Cardiac muscle cell (in vitro differentiated cells and primary cell): Measurements from ENCODE around the gene SERTM1. TPM values are rescaled to one million over a fixed set of nuclear protein-coding genes. Genes with fewer than 3 reads are reported as not detected.
A peak's percentile ranks its signal among the peaks of the same experiment; 100 is the strongest.

Experiments used
- DNase-seq, 2 donors: peaks; one replicate each; pipeline versions ENCODE4 v3.0.0 to v3.0.0-alpha.2; 2010 to 2017; ENCODE audit warnings: low read depth in 1 of 2, low spot score in 1 of 2
- H3K27ac ChIP-seq: fragments of 200-600 bp; sonication (generic); 2 replicates; pipeline ENCODE4 v1.5.1; 2016
- H3K27me3 ChIP-seq: fragments of 200-600 bp; sonication (generic); 2 replicates; pipeline ENCODE4 v1.6.0; 2016; ENCODE audit warnings: control low read depth
- H3K36me3 ChIP-seq: fragments of 200-600 bp; sonication (generic); 2 replicates; pipeline ENCODE4 v1.5.1; 2016; ENCODE audit warnings: control low read depth
- H3K4me1 ChIP-seq: fragments of 200-600 bp; sonication (generic); 2 replicates; pipeline ENCODE4 v1.8.1; 2017; ENCODE audit warnings: low read depth, mild to moderate bottlenecking, mixed run types
- H3K4me3 ChIP-seq: fragments of 200-600 bp; sonication (generic); 2 replicates; pipeline ENCODE4 v1.5.1; 2016; ENCODE audit warnings: mild to moderate bottlenecking
- H3K9me3 ChIP-seq: fragments of 200-600 bp; sonication (generic); 2 replicates; pipeline ENCODE4 v1.5.1; 2017; ENCODE audit warnings: low read depth, mild to moderate bottlenecking, control low read depth
- CTCF ChIP-seq: IDR thresholded peaks from 2 replicates; pipeline ENCODE4 v1.5.1; 2012; ENCODE audit warnings: low read depth, mild to moderate bottlenecking, low read length
- polyA plus RNA-seq: library from polyadenylated mRNA; unstranded; fragments of >200 nt; fragmentation: Nextera tagmentation; extraction: Ambion mirVana; gene quantifications from 2 replicates; pipeline ENCODE4 v1.2.1, GENCODE V29; 2016
- total RNA-seq: library from RNA; depleted of rRNA; stranded (reverse); fragments of >200 nt; gene quantifications from 2 replicates; pipeline ENCODE4 v1.2.3, GENCODE V29; 2016

Gene SERTM1
- total and polyA plus RNA-seq, 2 experiments from 2014 or later = 0.12 to 0.78 TPM

GRCh38 chr13:36685927-36686326 is 12.1 kb downstream of the SERTM1 start:
- peaks cover 2% of the 10 kb centered on the region for H3K27me3 ChIP-seq
- peak in 1 of 2 donors; percentile 18 for DNase-seq

GRCh38 chr13:36696410-36697010 is 22.7 kb downstream of the SERTM1 start:
- Histone ChIP-seq H3K9me3 (no peaks in the 10 kb centered on the region), H3K4me3 (no peak overlapping the region), H3K27me3 (no peaks in the 10 kb centered on the region), H3K36me3 (no peaks in the 10 kb centered on the region), H3K4me1 (no peaks in the 10 kb centered on the region), H3K27ac (no peak overlapping the region)
- no peak for DNase-seq
- TF ChIP-seq CTCF = no peak

More at GRCh38 chr13:36685927-36686326, 12.1 kb downstream of the SERTM1 start:
- no peak for TF ChIP-seq CTCF
- no peak overlapping the region for H3K4me3 ChIP-seq
- H3K4me1 ChIP-seq = no peaks in the 10 kb centered on the region
- no peaks in the 10 kb centered on the region for H3K36me3 ChIP-seq
- no peaks in the 10 kb centered on the region for H3K9me3 ChIP-seq
- H3K27ac ChIP-seq = no peak overlapping the region

GRCh38 chr13:36700170-36700569 is 26.4 kb downstream of the SERTM1 start:
- no peaks in the 10 kb centered on the region for H3K27me3 ChIP-seq
- no peaks in the 10 kb centered on the region for H3K4me1 ChIP-seq
- H3K9me3 ChIP-seq = no peaks in the 10 kb centered on the region
- no peak for DNase-seq
- H3K4me3 ChIP-seq = no peak overlapping the region
- no peaks in the 10 kb centered on the region for H3K36me3 ChIP-seq
- no peak for TF ChIP-seq CTCF
- H3K27ac ChIP-seq = no peak overlapping the region

- H3K4me3 ChIP-seq = no peak overlapping the region
- TF ChIP-seq CTCF = no peak
- H3K27me3 ChIP-seq = no peaks in the 10 kb centered on the region
- H3K27ac ChIP-seq = no peak overlapping the region
- H3K9me3 ChIP-seq = no peaks in the 10 kb centered on the region
- H3K36me3 ChIP-seq = no peaks in the 10 kb centered on the region
- peak in 1 of 2 donors; percentile 36 for DNase-seq
- H3K4me1 ChIP-seq = no peaks in the 10 kb centered on the region
Observed at GRCh38 chr13:36706755-36707154, 32.9 kb downstream of the SERTM1 start.

- no peaks in the 10 kb centered on the region for H3K9me3 ChIP-seq
Observed at GRCh38 chr13:36709136-36709890, 35.5 kb downstream of the SERTM1 start.

More at GRCh38 chr13:36709136-36709890, 35.5 kb downstream of the SERTM1 start:
- H3K4me3 ChIP-seq = no peak overlapping the region
- no peaks in the 10 kb centered on the region for H3K36me3 ChIP-seq
- H3K4me1 ChIP-seq = no peaks in the 10 kb centered on the region
- no peak for DNase-seq
- no peaks in the 10 kb centered on the region for H3K27me3 ChIP-seq
- no peak overlapping the region for H3K27ac ChIP-seq
- no peak for TF ChIP-seq CTCF
